Colonic mucosa (tissue), 4 donors: Measurements from ENCODE around the gene RNFT1. TPM values are rescaled to one million over a fixed set of nuclear protein-coding genes. Genes with fewer than 3 reads are reported as not detected.

Source experiments
- DNase-seq: peaks from one replicate; pipeline ENCODE4 v3.0.0-alpha.2; 2020
- H3K27ac ChIP-seq: fragments of 200-600 bp; one replicate; pipeline ENCODE4 v1.8.0; 2021
- H3K27me3 ChIP-seq: fragments of 200-600 bp; one replicate; pipeline ENCODE4 v1.8.0; 2021
- H3K36me3 ChIP-seq: fragments of 200-600 bp; one replicate; pipeline ENCODE4 v1.8.0; 2021
- H3K4me1 ChIP-seq: fragments of 200-600 bp; one replicate; pipeline ENCODE4 v1.8.0; 2021; ENCODE audit warnings: mild to moderate bottlenecking
- H3K4me3 ChIP-seq: fragments of 200-600 bp; one replicate; pipeline ENCODE4 v1.8.0; 2021
- H3K9ac ChIP-seq, 2 donors: one replicate each; pipeline ENCODE4 v1.7.0; 2013; ENCODE audit warnings: control low read depth in 2 of 2, low read depth in 2 of 2, low read length in 2 of 2
- H3K9me3 ChIP-seq: fragments of 200-600 bp; one replicate; pipeline ENCODE4 v1.8.0; 2021
- CTCF ChIP-seq: fragments of 200-600 bp; IDR thresholded peaks from one replicate; pipeline ENCODE4 v1.8.0; 2022; ENCODE audit warnings: antibody characterized with exemption, mild to moderate bottlenecking
- intact Hi-C: fragments of 100-400 bp; cut with DNase I; formaldehyde crosslinking; loops from one replicate; pipeline ENCODE4 v1.14.1; 2022
- total RNA-seq, 2 donors: library from RNA; stranded (reverse); fragmentation: NEBNext Ultra II Directional in 1 of 2; extraction: Animal tissue kit (Norgen Biotek cat#: 25700) in 1 of 2; gene quantifications; one replicate each; pipeline ENCODE4 v1.2.1, GENCODE V29; 2021
- donor health status: healthy.
- donor health status: DM: no; HTN: no; CAD: no.
- donor health status: DM: no; HTN: no; CAD: no.

RNFT1 gene
- total RNA-seq, 2 donors from 2014 or later = 21.6 to 25.6 TPM

- Histone ChIP-seq H3K36me3 (no peaks in the 10 kb centered on the region), H3K9ac (no peak overlapping the region), H3K4me3 (no peak overlapping the region), H3K27me3 (no peaks in the 10 kb centered on the region), H3K9me3 (no peaks in the 10 kb centered on the region), H3K27ac (no peak overlapping the region), H3K4me1 (no peaks in the 10 kb centered on the region)
- intact Hi-C loops = loop anchor here (5.0 kb wide), 1 partner anchor 121 kb away; no protein-coding TSS in a partner anchor
- TF ChIP-seq CTCF = no peak
- no peak for DNase-seq
These were observed 48.1 kb downstream of the RNFT1 start for GRCh38 chr17:59916446-59916845.

DNA sequence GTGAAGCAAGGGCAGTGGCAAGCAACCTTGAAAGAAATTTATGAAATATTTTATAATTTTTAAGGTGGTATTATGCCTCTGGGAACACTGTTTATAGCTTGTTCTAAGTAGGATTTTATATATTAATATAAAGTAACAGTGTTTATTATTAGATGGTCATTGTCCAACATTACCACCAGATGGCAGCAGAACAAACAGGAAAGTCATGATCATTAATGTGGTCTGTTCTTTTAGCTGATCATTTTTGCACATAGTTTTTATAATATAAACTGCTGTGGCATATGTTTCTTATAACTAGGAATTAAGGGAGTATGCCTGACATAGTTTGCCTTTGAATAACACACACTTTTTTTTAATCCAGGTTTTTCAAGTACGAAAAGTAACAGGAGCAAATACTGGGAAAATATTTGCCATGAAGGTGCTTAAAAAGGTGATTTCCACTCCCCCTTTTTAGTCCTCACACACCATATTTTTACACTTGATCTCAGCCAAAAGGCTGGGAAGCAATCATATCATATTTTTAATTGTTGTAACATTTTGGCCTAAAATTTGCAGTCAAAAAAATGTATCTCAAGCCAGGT lies 50.2 kb downstream of the RNFT1 start:
- no peak overlapping the region for H3K9ac ChIP-seq
- intact Hi-C loops = no loop called here
- H3K36me3 ChIP-seq = no peaks in the 10 kb centered on the region

DNA sequence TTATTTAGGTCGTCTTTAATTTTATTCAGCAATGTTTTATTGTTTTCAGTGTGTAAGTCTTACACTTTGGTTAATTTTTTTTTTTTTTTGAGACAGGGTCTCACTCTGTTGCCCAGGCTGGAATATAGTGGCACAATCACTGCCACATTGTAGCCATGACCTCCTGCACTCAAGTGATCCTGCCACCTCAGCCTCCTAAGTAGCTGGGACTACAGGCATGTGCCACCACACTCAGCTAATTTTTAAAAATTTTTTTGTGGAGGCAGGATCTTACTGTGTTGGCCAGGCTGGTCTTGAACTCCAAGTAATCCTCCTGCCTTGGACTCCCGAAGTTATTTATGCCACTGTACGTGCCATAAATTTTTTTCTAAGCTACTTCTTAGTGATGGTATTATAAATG lies 57.1 kb downstream of the RNFT1 start:
- DNase-seq = no peak
- H3K27me3 ChIP-seq = no peaks in the 10 kb centered on the region
- TF ChIP-seq CTCF = no peak
- H3K36me3 ChIP-seq = no peaks in the 10 kb centered on the region
- intact Hi-C loops = no loop called here
- H3K4me3 ChIP-seq = no peak overlapping the region
- no peak overlapping the region for H3K27ac ChIP-seq
- no peak overlapping the region for H3K9ac ChIP-seq
- no peaks in the 10 kb centered on the region for H3K4me1 ChIP-seq
- H3K9me3 ChIP-seq = no peaks in the 10 kb centered on the region

More for the DNA sequence above, 50.2 kb downstream of the RNFT1 start:
- no peaks in the 10 kb centered on the region for H3K27me3 ChIP-seq
- no peaks in the 10 kb centered on the region for H3K9me3 ChIP-seq
- TF ChIP-seq CTCF = peak; percentile 67
- no peak overlapping the region for H3K27ac ChIP-seq
- no peak for DNase-seq
- no peak overlapping the region for H3K4me3 ChIP-seq
- no peaks in the 10 kb centered on the region for H3K4me1 ChIP-seq

DNA sequence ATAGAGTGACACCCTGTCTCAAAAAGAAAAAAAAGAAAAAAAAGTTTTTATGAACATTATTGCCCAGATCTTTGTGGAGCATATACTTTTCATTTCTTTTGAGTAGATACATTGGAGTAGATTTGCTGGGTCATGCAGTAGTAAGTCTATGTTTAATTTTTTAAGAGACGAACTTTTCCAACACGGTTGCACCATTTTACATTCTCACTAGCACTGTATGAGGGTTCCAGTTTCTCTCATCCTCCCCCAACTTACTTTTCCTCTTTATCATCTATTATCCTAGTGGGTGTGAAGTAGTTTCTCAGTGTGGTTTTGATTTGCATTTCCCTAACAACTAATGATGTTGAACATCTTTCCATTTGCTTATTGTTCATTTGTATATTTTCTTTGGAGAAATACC lies 61.1 kb downstream of the RNFT1 start:
- DNase-seq = no peak
- TF ChIP-seq CTCF = no peak

More for the DNA sequence above, 61.1 kb downstream of the RNFT1 start:
- no peaks in the 10 kb centered on the region for H3K36me3 ChIP-seq
- no peaks in the 10 kb centered on the region for H3K9me3 ChIP-seq
- no peaks in the 10 kb centered on the region for H3K4me1 ChIP-seq
- no peaks in the 10 kb centered on the region for H3K27me3 ChIP-seq
- no peak overlapping the region for H3K4me3 ChIP-seq
- no peak overlapping the region for H3K9ac ChIP-seq
- H3K27ac ChIP-seq = no peak overlapping the region
- intact Hi-C loops = no loop called here

Other genes starting within 250 kb of the RNFT1 start
- 1 to 10 TPM; 5.9 to 7.9 TPM for gene TUBD1, start 71.8 kb downstream of the RNFT1 start, total RNA-seq
- 10 to 100 TPM; 24.1 to 26.8 TPM for gene RPS6KB1, start 71.6 kb downstream of the RNFT1 start, total RNA-seq
- gene HEATR6, start 114.2 kb upstream of the RNFT1 start, total RNA-seq = 10 to 100 TPM in 1 of 2 donors, 1 to 10 TPM in 1; 9.7 to 12.0 TPM
- gene CA4, start 185.2 kb upstream of the RNFT1 start, total RNA-seq = 100 to 1,000 TPM; 111 to 397 TPM